Activated T-cell treated with anti-CD3 and anti-CD28 coated beads, Interleukin-2, amount 50 U/mL, for 72 hours (primary cell): ENCODE results near the gene NKX3-2. TPM values are rescaled to one million over a fixed set of nuclear protein-coding genes. Genes with fewer than 3 reads are reported as not detected.

ENCODE experiments used
- ATAC-seq, 2 donors: fragments of 150-1000 bp; cut with Tn5 transposase; replicated peaks in 1 of 2; 2 replicates each; pipeline ENCODE4 v1.10.0; 2021; ENCODE audit warnings: moderate library complexity in 2 of 2, mild to moderate bottlenecking in 1 of 2
- DNase-seq, 2 donors: peaks; one replicate each; pipeline ENCODE4 v3.0.0; 2021 to 2022; ENCODE audit warnings: mixed read lengths in 1 of 2
- H3K27ac Mint-ChIP-seq: one replicate; pipeline ENCODE4 v1.8.0; 2022; ENCODE audit warnings: mild to moderate bottlenecking, moderate library complexity, mixed read lengths
- H3K27me3 Mint-ChIP-seq: one replicate; pipeline ENCODE4 v1.8.0; 2022; ENCODE audit warnings: low read depth, mixed read lengths
- H3K36me3 Mint-ChIP-seq, 2 donors: one replicate each; pipeline ENCODE4 v1.8.0; 2022; ENCODE audit warnings: mixed read lengths in 2 of 2, mild to moderate bottlenecking in 1 of 2; ENCODE audit not compliant: insufficient read depth in 2 of 2
- H3K4me1 Mint-ChIP-seq: one replicate; pipeline ENCODE4 v1.8.0; 2022; ENCODE audit warnings: low read depth, mixed read lengths
- H3K4me3 Mint-ChIP-seq, 2 donors: one replicate each; pipeline ENCODE4 v1.8.0; 2022; ENCODE audit warnings: mild to moderate bottlenecking in 2 of 2, mixed read lengths in 2 of 2, moderate library complexity in 2 of 2
- H3K9me3 Mint-ChIP-seq, 2 donors: one replicate each; pipeline ENCODE4 v1.8.0; 2022; ENCODE audit warnings: mixed read lengths in 2 of 2
- total RNA-seq, 2 donors: library from RNA; stranded (reverse); gene quantifications; one replicate each; pipeline ENCODE4 v1.2.3, GENCODE V29; 2022

NKX3-2 gene
- total RNA-seq, 2 donors from 2014 or later: not detected

DNA sequence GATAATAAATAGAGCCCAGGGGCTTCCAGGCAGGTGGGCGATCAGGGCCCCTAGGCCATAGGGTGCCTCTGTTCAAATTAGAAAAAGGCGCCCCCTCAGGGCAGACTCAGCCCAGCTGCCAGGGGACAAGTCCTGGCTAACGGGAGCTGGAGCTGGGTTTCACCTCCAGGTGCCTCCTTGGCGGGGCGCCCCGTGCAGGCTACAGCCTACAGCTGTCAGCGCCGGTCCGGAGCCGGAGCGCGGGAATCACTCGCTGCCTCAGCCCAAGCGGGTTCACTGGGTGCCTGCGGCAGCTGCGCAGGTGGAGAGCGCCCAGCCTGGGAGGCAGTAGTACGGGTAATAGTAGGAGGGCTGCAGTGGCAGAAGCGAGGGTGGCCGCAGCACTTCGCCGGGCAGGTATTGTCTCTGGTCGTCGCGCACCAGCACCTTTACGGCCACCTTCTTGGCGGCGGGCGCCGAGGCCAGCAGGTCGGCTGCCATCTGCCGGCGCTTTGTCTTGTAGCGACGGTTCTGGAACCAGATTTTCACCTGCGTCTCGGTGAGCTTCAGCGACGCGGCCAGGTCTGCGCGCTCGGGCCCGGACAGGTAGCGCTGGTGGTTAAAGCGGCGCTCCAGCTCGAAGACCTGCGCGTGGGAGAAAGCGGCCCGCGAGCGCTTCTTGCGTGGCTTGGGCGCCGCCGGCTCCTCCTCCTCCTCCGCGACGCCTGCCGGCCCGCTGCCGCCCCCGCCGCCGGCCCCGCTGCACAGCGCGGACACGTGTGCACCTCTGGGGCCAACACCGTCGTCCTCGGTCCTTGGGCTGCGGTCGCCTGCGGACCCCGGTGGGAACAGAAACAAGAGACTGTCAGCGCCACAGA is 2.4 kb downstream of the NKX3-2 start:
- no peak overlapping the region for H3K27ac Mint-ChIP-seq
- peak; percentile 7 to 17 for ATAC-seq
- peaks cover 85% of the 10 kb centered on the region for H3K27me3 Mint-ChIP-seq
- H3K9me3 Mint-ChIP-seq: peaks cover 2 to 4% of the 10 kb centered on the region in 2 donors
- peak overlapping the region; percentile 68 to 92 for H3K4me3 Mint-ChIP-seq
- H3K4me1 Mint-ChIP-seq: peaks cover 69% of the 10 kb centered on the region
- H3K36me3 Mint-ChIP-seq: peaks cover 11 to 13% of the 10 kb centered on the region in 2 donors
- DNase-seq: peak; percentile 54 to 57

DNA sequence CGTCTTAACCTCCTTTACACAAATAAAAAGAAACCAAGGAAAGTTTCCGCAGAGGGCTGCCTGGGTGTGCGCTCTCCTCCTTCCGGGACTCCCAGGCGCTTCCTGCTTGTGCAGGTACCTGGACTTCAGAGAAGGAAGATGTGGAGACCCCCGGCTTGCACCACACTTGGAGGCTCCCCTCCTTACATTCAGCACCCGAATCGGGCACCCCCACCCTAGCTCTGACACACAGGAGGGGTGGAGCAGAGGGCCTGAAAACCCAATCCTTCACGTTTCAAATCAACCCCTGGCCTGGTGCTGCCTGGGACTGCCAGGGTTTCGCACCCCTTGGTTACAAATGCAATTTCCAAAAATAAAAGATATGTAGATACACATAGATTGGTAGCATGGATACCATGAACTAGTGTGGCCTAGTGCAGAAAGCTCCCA is 3.1 kb downstream of the NKX3-2 start:
- H3K4me1 Mint-ChIP-seq: peaks cover 69% of the 10 kb centered on the region
- H3K9me3 Mint-ChIP-seq: peaks cover 2 to 3% of the 10 kb centered on the region in 2 donors
- no peak for DNase-seq
- no peak for ATAC-seq
- peaks cover 85% of the 10 kb centered on the region for H3K27me3 Mint-ChIP-seq
- peak overlapping the region; percentile 68 to 92 for H3K4me3 Mint-ChIP-seq
- H3K36me3 Mint-ChIP-seq: peaks cover 7 to 11% of the 10 kb centered on the region in 2 donors
- no peak overlapping the region for H3K27ac Mint-ChIP-seq

DNA sequence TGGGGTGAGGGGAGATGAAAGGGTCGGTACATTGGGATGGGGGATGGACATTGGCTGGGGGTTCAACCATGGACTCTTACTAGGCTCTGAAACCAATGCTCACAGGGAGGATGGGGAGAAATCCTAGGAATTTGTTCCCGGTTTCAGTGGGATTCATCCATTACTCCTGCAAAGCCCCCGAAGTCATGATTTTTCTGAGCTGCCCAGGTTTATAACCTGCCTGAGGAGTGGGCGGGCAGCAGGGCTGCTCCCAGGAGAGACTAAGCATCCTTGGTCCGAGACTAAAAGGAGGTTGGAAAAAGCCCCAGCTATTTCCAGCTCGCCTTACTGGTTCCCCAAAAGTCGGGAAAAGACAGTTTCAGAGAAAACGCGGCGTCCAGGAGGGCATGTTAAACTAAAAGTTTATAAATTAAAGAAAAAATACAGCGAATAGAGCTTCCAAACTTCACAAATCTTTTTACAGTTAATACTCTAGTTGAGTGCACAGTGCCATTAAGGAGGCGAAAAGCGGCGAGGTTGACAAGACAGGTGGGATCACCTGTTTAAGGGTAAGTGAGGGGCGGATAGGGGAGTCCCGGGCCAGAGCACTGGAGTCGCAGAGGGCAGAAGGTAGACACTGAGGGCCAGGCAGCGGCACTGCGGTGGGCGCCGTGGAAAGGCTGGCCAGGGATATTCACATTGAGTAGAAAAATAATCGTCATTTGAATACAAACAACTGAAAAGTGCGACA is 3.7 kb downstream of the NKX3-2 start:
- Mint-ChIP-seq H3K36me3 (peaks cover 5 to 9% of the 10 kb centered on the region in 2 donors), H3K4me1 (peaks cover 64% of the 10 kb centered on the region), H3K27ac (no peak overlapping the region), H3K9me3 (peaks cover 2 to 3% of the 10 kb centered on the region in 2 donors), H3K27me3 (peaks cover 85% of the 10 kb centered on the region), H3K4me3 (peak overlapping the region; percentile 68 to 92)
- no peak for ATAC-seq
- no peak for DNase-seq

- H3K4me1 Mint-ChIP-seq: peaks cover 58% of the 10 kb centered on the region
- ATAC-seq: no peak
- H3K36me3 Mint-ChIP-seq: peaks cover 5 to 9% of the 10 kb centered on the region in 2 donors
- peaks cover 2 to 3% of the 10 kb centered on the region in 2 donors for H3K9me3 Mint-ChIP-seq
- H3K27me3 Mint-ChIP-seq: peaks cover 85% of the 10 kb centered on the region
- DNase-seq: no peak
- peak overlapping the region; percentile 46 to 68 for H3K4me3 Mint-ChIP-seq
- H3K27ac Mint-ChIP-seq: no peak overlapping the region
Measured at GRCh38 chr4:13539619-13540445, 4.5 kb downstream of the NKX3-2 start.

- DNase-seq: no peak
- Mint-ChIP-seq H3K4me3 (peak overlapping the region; percentile 60 to 83), H3K27ac (peak overlapping the region; percentile 92), H3K36me3 (peaks cover 5 to 9% of the 10 kb centered on the region in 2 donors), H3K9me3 (peaks cover 2 to 3% of the 10 kb centered on the region in 2 donors), H3K4me1 (peaks cover 61% of the 10 kb centered on the region), H3K27me3 (peaks cover 91% of the 10 kb centered on the region)
- no peak for ATAC-seq
Measured at GRCh38 chr4:13539047-13539618, 5.2 kb downstream of the NKX3-2 start.

DNA sequence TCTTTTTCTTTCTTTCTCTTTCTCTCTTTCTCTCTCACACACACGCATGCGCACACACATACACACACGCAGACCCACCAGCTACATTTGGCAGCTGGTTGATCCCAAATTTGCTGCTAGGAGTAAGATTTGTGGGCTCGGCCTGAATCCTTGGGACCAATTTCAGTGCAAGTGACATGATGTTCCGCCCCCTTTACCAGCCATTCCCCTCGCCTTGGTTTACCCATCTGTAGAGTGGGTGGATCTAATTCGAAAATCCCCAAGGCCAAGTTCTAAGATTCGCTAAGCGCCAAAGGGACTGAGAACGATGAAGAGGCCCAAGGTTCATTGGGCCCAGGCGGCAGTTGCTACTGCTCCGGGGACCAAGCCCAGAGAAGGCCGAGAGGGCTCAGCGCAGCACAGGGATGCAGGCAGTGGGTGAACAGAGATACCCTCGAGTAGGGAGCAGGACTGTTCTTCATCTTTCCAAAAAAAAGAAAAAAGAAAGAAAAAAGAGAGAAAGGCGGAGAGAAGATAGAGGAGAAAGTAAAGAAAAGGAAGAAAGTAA is 5.8 kb downstream of the NKX3-2 start:
- H3K27ac Mint-ChIP-seq: peak overlapping the region; percentile 92
- H3K27me3 Mint-ChIP-seq: peaks cover 96% of the 10 kb centered on the region
- ATAC-seq: no peak
- no peak for DNase-seq
- peak overlapping the region; percentile 60 to 83 for H3K4me3 Mint-ChIP-seq
- H3K36me3 Mint-ChIP-seq: peaks cover 7 to 9% of the 10 kb centered on the region in 2 donors
- H3K9me3 Mint-ChIP-seq: peaks cover 2 to 3% of the 10 kb centered on the region in 2 donors
- H3K4me1 Mint-ChIP-seq: peaks cover 64% of the 10 kb centered on the region

GRCh38 chr4:13537832-13538177 is 6.5 kb downstream of the NKX3-2 start:
- no peak for ATAC-seq
- peaks cover 58% of the 10 kb centered on the region for H3K4me1 Mint-ChIP-seq
- H3K9me3 Mint-ChIP-seq: peaks cover 2 to 3% of the 10 kb centered on the region in 2 donors
- DNase-seq: no peak
- H3K4me3 Mint-ChIP-seq: peak overlapping the region; percentile 60 to 83
- H3K36me3 Mint-ChIP-seq: peaks cover 7 to 9% of the 10 kb centered on the region in 2 donors
- no peak overlapping the region for H3K27ac Mint-ChIP-seq
- peaks cover 90% of the 10 kb centered on the region for H3K27me3 Mint-ChIP-seq

- ATAC-seq (peak in 1 of 2 donors; percentile 29), DNase-seq (peak in 1 of 2 donors; percentile 46)
- H3K4me1 Mint-ChIP-seq: peaks cover 55% of the 10 kb centered on the region
- H3K4me3 Mint-ChIP-seq: no peak overlapping the region
- peaks cover 7 to 9% of the 10 kb centered on the region in 2 donors for H3K36me3 Mint-ChIP-seq
- peaks cover 91% of the 10 kb centered on the region for H3K27me3 Mint-ChIP-seq
- H3K9me3 Mint-ChIP-seq: peaks cover 2 to 3% of the 10 kb centered on the region in 2 donors
- H3K27ac Mint-ChIP-seq: peak overlapping the region; percentile 80
Measured at GRCh38 chr4:13537011-13537831, 7.1 kb downstream of the NKX3-2 start.

GRCh38 chr4:13536607-13537006 is 7.7 kb downstream of the NKX3-2 start:
- H3K27me3 Mint-ChIP-seq: peaks cover 91% of the 10 kb centered on the region
- peaks cover 2 to 3% of the 10 kb centered on the region in 2 donors for H3K9me3 Mint-ChIP-seq
- peak overlapping the region; percentile 80 for H3K27ac Mint-ChIP-seq
- H3K4me3 Mint-ChIP-seq: no peak overlapping the region
- peaks cover 51% of the 10 kb centered on the region for H3K4me1 Mint-ChIP-seq
- ATAC-seq (no peak), DNase-seq (no peak)
- peaks cover 7 to 9% of the 10 kb centered on the region in 2 donors for H3K36me3 Mint-ChIP-seq

GRCh38 chr4:13535708-13536361 is 8.5 kb downstream of the NKX3-2 start:
- no peak for DNase-seq
- no peak for ATAC-seq
- Mint-ChIP-seq H3K36me3 (peaks cover 7 to 9% of the 10 kb centered on the region in 2 donors), H3K4me3 (no peak overlapping the region), H3K27me3 (peaks cover 91% of the 10 kb centered on the region), H3K27ac (no peak overlapping the region), H3K9me3 (peaks cover 2 to 3% of the 10 kb centered on the region in 2 donors), H3K4me1 (peaks cover 48% of the 10 kb centered on the region)

DNA sequence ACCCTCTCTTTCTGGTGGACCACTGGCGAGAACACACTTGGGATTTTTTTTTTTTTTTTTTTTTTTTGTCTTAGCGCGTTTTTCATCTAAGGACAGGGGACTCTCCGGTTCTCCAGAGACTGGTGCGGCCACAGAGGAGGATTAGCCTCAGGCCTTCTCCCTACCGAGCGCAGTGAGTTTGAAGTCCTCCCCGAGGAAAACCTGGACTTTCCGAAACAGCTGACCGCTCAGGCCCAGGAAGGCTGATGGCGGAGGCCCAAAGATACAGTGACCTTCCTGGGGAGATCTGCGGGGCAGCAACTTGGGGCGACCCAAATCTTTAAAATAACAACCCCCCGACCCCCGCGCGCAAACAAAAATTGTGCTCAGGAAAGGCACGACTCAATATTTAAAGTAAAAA is 9.2 kb downstream of the NKX3-2 start:
- H3K9me3 Mint-ChIP-seq: peaks cover 2 to 3% of the 10 kb centered on the region in 2 donors

More for the DNA sequence above, 9.2 kb downstream of the NKX3-2 start:
- Mint-ChIP-seq H3K4me3 (no peak overlapping the region), H3K27ac (no peak overlapping the region), H3K27me3 (peaks cover 91% of the 10 kb centered on the region), H3K4me1 (peaks cover 46% of the 10 kb centered on the region), H3K36me3 (peaks cover 7 to 9% of the 10 kb centered on the region in 2 donors)
- DNase-seq: no peak
- ATAC-seq: no peak
